RPMI7951 (cell line): ENCODE data around the gene NFKBIZ. TPM values are rescaled to one million over a fixed set of nuclear protein-coding genes. Genes with fewer than 3 reads are reported as not detected.
"Not testable (repeated sequence)": the region's sequence is repeated elsewhere in the genome, so short reads cannot be mapped to it uniquely, and the experiment has no call there.

Experiments used
- DNase-seq: peaks from one replicate; pipeline ENCODE4 v3.0.0-alpha.2; 2012; ENCODE audit warnings: low read depth
- total RNA-seq: library from RNA; depleted of rRNA; stranded (reverse); fragments of >200 nt; shearing (Covaris generic); gene quantifications from 2 replicates; pipeline ENCODE4 v1.2.3, GENCODE V29; 2014

NFKBIZ gene
- total RNA-seq, 1 experiment from 2014 or later, result 9.5 TPM

DNA sequence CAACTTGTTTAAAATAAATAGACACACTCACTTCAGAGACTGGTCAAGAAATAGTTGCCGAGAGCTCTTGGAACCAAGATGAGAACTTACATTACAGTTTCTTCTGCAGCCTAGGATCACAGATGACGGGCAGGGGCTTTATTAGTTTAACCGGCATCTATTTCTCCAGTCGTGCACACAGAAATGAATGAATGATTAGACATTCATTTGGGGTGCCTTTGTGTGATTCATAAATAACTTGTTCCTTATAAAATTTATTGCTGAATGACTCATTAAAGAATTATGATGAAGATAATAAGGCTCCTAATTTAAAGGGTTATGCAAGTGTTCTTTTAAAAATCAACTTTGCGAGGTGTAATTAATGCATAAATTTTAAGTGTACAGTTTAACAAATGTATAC lies 20.8 kb downstream of the NFKBIZ start:
- DNase-seq, result no peak

GRCh38 chr3:101873619-101874018 lies 24.3 kb downstream of the NFKBIZ start:
- DNase-seq, result peak; percentile 22

DNA sequence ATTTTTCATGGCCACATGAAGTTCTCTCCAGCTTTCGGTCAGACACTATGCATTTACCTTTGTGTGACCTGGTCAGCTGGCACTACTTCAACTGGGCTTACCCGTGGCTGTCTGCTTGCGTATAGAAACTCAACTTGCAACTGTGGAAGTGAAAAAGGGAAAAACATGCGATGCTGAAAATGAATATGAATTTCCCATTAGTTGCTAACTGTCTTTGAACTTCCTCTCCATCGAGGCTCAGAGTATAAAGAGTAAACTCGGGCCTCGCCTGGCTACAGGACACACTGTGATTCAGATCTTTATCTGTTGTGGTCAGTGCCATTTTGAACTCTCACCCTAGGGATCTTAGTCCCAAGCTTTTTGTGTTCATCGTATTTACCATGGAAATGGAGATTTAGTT lies 26.8 kb downstream of the NFKBIZ start:
- no peak for DNase-seq

- no peak for DNase-seq
Observed at GRCh38 chr3:101878589-101878988, 29.3 kb downstream of the NFKBIZ start.

- no peak for DNase-seq
Observed at GRCh38 chr3:101879102-101879501, 29.8 kb downstream of the NFKBIZ start.

DNA sequence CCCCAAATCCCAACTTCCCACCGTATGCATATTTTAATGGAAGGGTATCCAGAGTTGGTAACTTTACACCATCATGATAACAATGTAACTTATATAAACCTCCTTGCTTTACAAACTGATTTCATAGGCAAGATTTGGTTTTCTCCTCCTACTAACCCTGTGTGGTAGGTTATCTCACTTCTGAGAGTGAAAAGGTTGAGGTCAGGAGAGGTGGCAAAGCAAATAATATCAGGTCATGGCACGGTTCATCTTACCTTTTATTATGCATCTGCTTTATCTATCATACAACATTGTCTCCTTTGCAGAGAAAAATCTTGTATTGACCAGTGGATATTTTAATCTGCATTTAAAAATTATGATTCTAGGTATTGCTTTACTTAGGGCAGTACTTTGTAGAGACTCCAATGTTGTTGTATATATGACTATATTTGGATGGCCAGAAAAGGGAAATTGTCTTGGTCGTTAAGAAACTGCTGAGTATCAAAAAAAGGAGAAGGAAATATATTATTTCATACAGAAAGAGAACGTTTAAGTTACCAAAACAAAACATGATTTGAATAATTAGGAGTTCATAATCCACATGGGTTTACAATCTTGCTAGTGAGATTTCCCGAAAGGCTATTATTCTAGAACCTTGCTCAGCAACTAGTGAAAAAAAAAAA lies 30.4 kb downstream of the NFKBIZ start:
- DNase-seq, result no peak

- no peak for DNase-seq
Observed at GRCh38 chr3:101884776-101885175, 35.5 kb downstream of the NFKBIZ start.

- DNase-seq, result not testable (repeated sequence)
Observed at GRCh38 chr3:101885584-101885983, 36.3 kb downstream of the NFKBIZ start.

GRCh38 chr3:101886626-101887025 lies 37.3 kb downstream of the NFKBIZ start:
- DNase-seq, result no peak

- no peak for DNase-seq
Observed at GRCh38 chr3:101888653-101889052, 39.3 kb downstream of the NFKBIZ start.

GRCh38 chr3:101890716-101891115 lies 41.4 kb downstream of the NFKBIZ start:
- DNase-seq, result peak; percentile 46

GRCh38 chr3:101892648-101893047 lies 43.3 kb downstream of the NFKBIZ start:
- DNase-seq, result no peak

DNA sequence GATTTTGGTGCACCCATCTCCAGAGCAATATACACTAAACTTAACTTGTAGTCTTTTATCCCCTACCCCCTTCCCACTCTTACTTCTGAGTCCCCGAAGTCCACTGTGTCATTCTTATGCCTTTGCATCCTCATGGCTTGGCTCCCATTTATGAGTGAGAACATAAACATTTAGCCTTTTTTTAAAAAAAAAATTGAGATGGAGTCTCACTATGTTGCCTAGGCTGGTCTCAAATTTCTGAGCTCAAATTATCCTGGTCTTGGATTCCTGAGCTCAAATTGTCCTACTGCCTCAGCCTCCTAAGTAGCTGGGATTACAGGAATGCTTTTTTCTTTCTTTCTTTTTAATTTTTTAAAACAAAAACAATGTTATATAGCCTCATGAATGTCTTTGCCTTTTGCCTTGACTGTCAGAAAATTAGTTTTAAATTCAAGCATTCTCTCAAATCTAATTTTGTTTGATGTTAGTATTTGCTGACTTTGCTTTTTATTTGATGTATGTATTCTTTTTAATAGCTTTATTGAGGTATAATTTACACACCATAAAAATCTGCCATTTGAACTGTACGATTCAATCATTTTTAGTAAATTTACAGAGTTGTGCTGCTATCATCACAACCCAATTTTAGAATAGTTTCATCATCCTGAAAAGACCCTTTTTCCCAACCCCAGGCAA lies 46.9 kb downstream of the NFKBIZ start:
- DNase-seq, result no peak

DNA sequence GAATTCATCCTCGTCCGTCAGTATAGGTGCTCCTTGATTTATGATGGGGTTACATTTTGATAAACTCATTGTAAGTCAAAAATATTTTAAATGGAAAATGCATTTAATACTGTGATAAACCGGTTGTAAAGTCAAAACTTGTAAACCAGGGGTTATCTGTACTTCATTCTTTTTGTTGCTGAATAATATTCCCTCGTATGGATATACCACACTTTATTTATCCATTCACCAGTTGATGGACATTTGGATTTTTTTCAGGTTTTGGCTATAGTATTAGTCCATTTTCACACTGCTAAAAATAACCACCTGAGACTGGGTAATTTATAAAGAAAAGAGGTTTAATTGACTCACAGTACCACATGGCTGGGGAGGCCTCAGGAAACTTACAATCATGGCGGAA lies 47.7 kb downstream of the NFKBIZ start:
- no peak for DNase-seq

GRCh38 chr3:101898039-101898438 lies 48.7 kb downstream of the NFKBIZ start:
- no peak for DNase-seq

DNA sequence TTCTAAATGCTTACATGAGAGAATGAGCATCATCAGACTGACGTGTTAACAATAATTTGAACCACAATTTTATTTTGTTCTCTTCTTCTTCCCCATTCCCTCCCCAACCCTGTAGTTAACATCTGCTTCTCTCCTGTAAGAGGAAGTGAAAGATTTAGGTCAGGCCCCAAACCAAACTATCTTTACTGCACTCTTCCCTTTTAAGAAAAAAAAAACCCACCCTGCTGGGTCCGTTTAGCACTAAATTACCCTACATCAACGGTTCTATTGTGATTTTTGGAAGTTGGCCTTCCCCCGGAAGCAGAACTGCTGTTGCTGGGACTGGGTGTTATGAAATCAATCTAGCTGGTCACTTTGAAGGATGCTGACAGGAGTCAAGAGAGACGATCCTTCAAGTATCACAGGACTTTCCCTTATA lies 49.4 kb downstream of the NFKBIZ start:
- no peak for DNase-seq

- no peak for DNase-seq
Observed at GRCh38 chr3:101900316-101900715, 51.0 kb downstream of the NFKBIZ start.

DNA sequence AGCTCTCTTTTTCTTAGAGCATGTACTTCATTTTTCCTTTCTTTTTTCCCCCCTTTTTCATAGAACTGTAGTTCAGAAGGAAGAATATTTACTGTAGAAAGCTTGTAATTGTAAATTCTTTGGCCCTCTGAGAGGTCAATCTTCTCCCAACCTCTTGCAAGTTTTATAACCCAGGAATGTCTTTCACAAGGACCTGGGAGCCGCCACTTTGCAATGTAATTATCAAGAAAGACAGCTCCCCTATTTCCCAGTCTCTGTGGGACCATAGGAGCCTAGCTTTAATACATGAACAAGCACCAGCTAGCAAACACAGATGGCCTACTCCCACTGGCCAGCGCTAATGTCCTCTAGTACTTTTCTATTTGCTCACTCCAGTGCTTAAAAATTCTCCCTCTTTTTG lies 51.4 kb downstream of the NFKBIZ start:
- no peak for DNase-seq

DNA sequence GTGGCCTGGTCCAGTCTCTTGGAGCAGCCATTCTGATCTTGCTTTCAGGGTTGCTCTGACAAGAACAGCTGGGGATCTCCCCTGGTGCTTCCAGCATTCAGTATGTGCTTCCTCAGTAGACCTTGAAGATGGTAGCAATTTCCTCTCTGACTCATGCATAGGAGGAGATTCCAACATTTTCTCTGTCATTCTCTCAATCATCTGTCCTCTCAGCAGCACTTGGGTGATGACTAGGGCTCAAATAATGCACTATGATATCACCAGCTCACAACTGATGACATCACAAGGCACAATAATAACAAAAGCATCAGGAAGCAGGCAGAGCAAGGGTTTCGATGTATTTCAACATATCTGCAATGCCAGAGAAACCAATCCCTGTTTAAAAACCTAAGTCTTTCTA lies 52.7 kb downstream of the NFKBIZ start:
- peak; percentile 80 for DNase-seq

DNA sequence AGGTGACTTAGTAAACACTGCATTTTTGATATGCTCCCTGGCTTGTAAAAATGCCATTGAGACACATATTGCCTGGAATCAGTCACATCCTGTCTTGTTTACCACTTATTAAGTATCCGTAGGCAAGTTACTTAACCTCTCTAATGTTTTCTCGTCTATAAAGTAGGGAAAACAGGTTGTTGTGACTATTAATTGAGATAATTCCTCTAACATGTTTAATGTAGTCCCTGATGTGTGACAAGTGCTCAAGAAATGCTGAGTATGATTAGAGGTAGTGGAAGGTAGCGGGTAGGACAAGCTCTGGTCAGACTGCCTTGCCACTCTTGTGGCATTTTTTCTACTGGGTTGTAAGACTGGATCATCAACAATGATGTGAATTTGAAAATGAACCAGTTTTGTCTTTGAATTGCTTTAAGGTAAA lies 54.1 kb downstream of the NFKBIZ start:
- peak; percentile 4 for DNase-seq

DNA sequence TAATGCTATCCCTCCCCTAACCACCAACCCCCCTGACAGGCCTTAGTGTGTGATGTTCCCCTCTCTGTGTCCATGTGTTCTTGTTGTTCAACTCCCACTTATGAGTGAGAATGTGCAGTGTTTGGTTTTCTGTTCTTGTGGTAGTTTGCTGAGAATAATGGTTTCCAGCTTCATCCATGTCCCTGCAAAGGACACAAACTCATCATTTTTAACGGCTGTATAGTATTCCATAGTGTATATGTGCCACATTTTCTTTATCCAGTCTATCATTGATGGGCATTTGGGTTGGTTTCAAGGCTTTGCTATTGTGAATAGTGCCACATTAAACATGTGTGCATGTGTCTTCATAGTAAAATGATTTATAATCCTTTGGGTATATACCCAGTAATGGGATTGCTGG lies 56.3 kb downstream of the NFKBIZ start:
- not testable (repeated sequence) for DNase-seq
